GM23338 (cell line): ENCODE measurements around the gene FAR1. TPM values are rescaled to one million over a fixed set of nuclear protein-coding genes. Genes with fewer than 3 reads are reported as not detected.

ENCODE experiments used
- ATAC-seq: fragments of 200-7000 bp; cut with Tn5 transposase; 3 replicates; pipeline ENCODE4 v1.9.1; 2020
- DNase-seq: peaks from one replicate; pipeline ENCODE4 v3.0.0-alpha.2; 2015; ENCODE audit warnings: low spot score
- H2AFZ ChIP-seq: fragments of 200-600 bp; sonication (generic); 2 replicates; pipeline ENCODE4 v1.8.0; 2016; ENCODE audit warnings: antibody characterized with exemption, mild to moderate bottlenecking, moderate library complexity
- H3F3A ChIP-seq: fragments of 200-600 bp; sonication (generic); replicated peaks from 2 replicates; pipeline ENCODE4 v1.8.0; 2017; ENCODE audit warnings: antibody characterized with exemption, mixed run types, low read depth
- H3K27ac ChIP-seq: fragments of 200-600 bp; sonication (generic); 2 replicates; pipeline ENCODE4 v1.6.1; 2016; ENCODE audit warnings: low read depth
- H3K27me3 ChIP-seq: fragments of 200-600 bp; sonication (generic); 2 replicates; pipeline ENCODE4 v1.8.0; 2016; ENCODE audit warnings: mild to moderate bottlenecking, mixed run types, moderate library complexity; ENCODE audit not compliant: insufficient read depth
- H3K36me3 ChIP-seq: fragments of 200-600 bp; sonication (generic); 2 replicates; pipeline ENCODE4 v1.8.0; 2016; ENCODE audit warnings: mild to moderate bottlenecking; ENCODE audit not compliant: insufficient read depth
- H3K4me1 ChIP-seq: fragments of 200-600 bp; sonication (generic); 2 replicates; pipeline ENCODE4 v1.8.0; 2016; ENCODE audit warnings: mild to moderate bottlenecking, moderate library complexity; ENCODE audit not compliant: insufficient read depth
- H3K4me2 ChIP-seq: fragments of 200-600 bp; sonication (generic); 2 replicates; pipeline ENCODE4 v1.7.1; 2017; ENCODE audit warnings: mixed run types
- H3K4me3 ChIP-seq: fragments of 200-600 bp; sonication (generic); 2 replicates; pipeline ENCODE4 v1.6.1; 2016; ENCODE audit warnings: mixed run types
- H3K79me2 ChIP-seq: fragments of 200-600 bp; sonication (generic); replicated peaks from 2 replicates; pipeline ENCODE4 v1.8.0; 2017; ENCODE audit warnings: mild to moderate bottlenecking; ENCODE audit not compliant: insufficient read depth
- H3K9me2 ChIP-seq: fragments of 200-600 bp; sonication (generic); 2 replicates; pipeline ENCODE4 v1.8.0; 2017; ENCODE audit not compliant: insufficient read depth
- H4K20me1 ChIP-seq: fragments of 200-600 bp; sonication (generic); replicated peaks from 2 replicates; pipeline ENCODE4 v1.8.0; 2017; ENCODE audit warnings: mild to moderate bottlenecking; ENCODE audit not compliant: insufficient read depth
- H3K27ac Mint-ChIP-seq: 2 replicates; pipeline ENCODE4 v1.8.0; 2020; ENCODE audit warnings: inconsistent platforms, mild to moderate bottlenecking, moderate library complexity, mixed read lengths
- H3K27me3 Mint-ChIP-seq: 3 replicates; pipeline ENCODE4 v1.8.0; 2022; ENCODE audit warnings: low read depth, mild to moderate bottlenecking, moderate library complexity, mixed read lengths, inconsistent platforms; ENCODE audit not compliant: insufficient read depth, poor library complexity
- H3K36me3 Mint-ChIP-seq: 3 replicates; pipeline ENCODE4 v1.8.0; 2021; ENCODE audit warnings: low read depth, mild to moderate bottlenecking, inconsistent platforms, moderate library complexity, mixed read lengths
- H3K4me1 Mint-ChIP-seq: 3 replicates; pipeline ENCODE4 v1.8.0; 2020; ENCODE audit warnings: mild to moderate bottlenecking, inconsistent platforms, mixed read lengths
- H3K4me3 Mint-ChIP-seq: 3 replicates; pipeline ENCODE4 v1.8.0; 2021; ENCODE audit warnings: moderate library complexity, mild to moderate bottlenecking, inconsistent platforms, mixed read lengths
- H3K9me3 Mint-ChIP-seq: 3 replicates; pipeline ENCODE4 v1.8.0; 2020; ENCODE audit warnings: moderate library complexity, mild to moderate bottlenecking, inconsistent platforms, mixed read lengths
- CREB1 ChIP-seq: fragments of 250-450 bp; sonication (Bioruptor Pico); IDR thresholded peaks from 2 replicates; pipeline ENCODE4 v1.5.0; 2020; ENCODE audit warnings: low read depth, mild to moderate bottlenecking, moderate library complexity
- EZH2 ChIP-seq: fragments of 200-600 bp; sonication (generic); IDR thresholded peaks from one replicate; pipeline ENCODE4 v1.8.0; 2017; ENCODE audit warnings: antibody characterized with exemption, mild to moderate bottlenecking, low read depth; ENCODE audit not compliant: unreplicated experiment
- EZH2phosphoT487 ChIP-seq: fragments of 200-600 bp; sonication (generic); IDR thresholded peaks from one replicate; pipeline ENCODE4 v1.8.1; 2018; ENCODE audit warnings: antibody characterized with exemption; ENCODE audit not compliant: unreplicated experiment
- JUNB ChIP-seq: IDR thresholded peaks from one replicate; pipeline ENCODE4 v1.6.1; 2016; ENCODE audit warnings: antibody characterized with exemption; ENCODE audit not compliant: unreplicated experiment
- NANOG ChIP-seq: IDR thresholded peaks from 2 replicates; pipeline ENCODE4 v1.6.1; 2016; ENCODE audit warnings: antibody characterized with exemption, borderline replicate concordance
- POLR2AphosphoS5 ChIP-seq: IDR thresholded peaks from 2 replicates; pipeline ENCODE4 v1.6.1; 2016; ENCODE audit warnings: antibody characterized with exemption, low read depth
- STAT1 ChIP-seq: IDR thresholded peaks from one replicate; pipeline ENCODE4 v1.6.1; 2016; ENCODE audit warnings: antibody characterized with exemption; ENCODE audit not compliant: unreplicated experiment
- ZNF114 ChIP-seq: fragments of 250-450 bp; sonication (Bioruptor Pico); IDR thresholded peaks from 2 replicates; pipeline ENCODE4 v1.5.0; 2020; ENCODE audit warnings: mild to moderate bottlenecking, moderate library complexity
- ZNF331 ChIP-seq: fragments of 250-450 bp; sonication (Bioruptor Pico); IDR thresholded peaks from 2 replicates; pipeline ENCODE4 v1.5.0; 2020; ENCODE audit warnings: low read depth, mild to moderate bottlenecking, moderate library complexity
- polyA plus RNA-seq: library from polyadenylated mRNA; unstranded; fragments of >200 nt; fragmentation: Nextera tagmentation; extraction: Ambion mirVana; gene quantifications from 2 replicates; pipeline ENCODE4 v1.2.1, GENCODE V29; 2016
- total RNA-seq: library from RNA; depleted of rRNA; stranded (reverse); fragments of >200 nt; shearing (Covaris generic); gene quantifications from 2 replicates; pipeline ENCODE4 v1.2.3, GENCODE V29; 2014
- TF ChIP-seq, protein P1 (sequence below), 2 experiments: fragments of 200-600 bp in 1 of 2; sonication (generic) in 1 of 2; conservative IDR thresholded peaks; 2 replicates each; pipeline versions ENCODE4 v1.5.1 to v1.6.1; 2016 to 2017; ENCODE audit warnings: antibody characterized with exemption in 2 of 2, low read depth in 2 of 2, mild to moderate bottlenecking in 2 of 2, moderate library complexity in 1 of 2
- TF ChIP-seq, protein P2 (sequence below): IDR thresholded peaks from 2 replicates; pipeline ENCODE4 v1.6.1; 2016; ENCODE audit warnings: antibody characterized with exemption
- TF ChIP-seq, protein P3 (sequence below): fragments of 250-450 bp; sonication (Bioruptor Pico); IDR thresholded peaks from 2 replicates; pipeline ENCODE4 v1.5.0; 2020; ENCODE audit warnings: mild to moderate bottlenecking, moderate library complexity

Gene FAR1
- total and polyA plus RNA-seq, 2 experiments from 2014 or later = 27.3 to 79.5 TPM

DNA sequence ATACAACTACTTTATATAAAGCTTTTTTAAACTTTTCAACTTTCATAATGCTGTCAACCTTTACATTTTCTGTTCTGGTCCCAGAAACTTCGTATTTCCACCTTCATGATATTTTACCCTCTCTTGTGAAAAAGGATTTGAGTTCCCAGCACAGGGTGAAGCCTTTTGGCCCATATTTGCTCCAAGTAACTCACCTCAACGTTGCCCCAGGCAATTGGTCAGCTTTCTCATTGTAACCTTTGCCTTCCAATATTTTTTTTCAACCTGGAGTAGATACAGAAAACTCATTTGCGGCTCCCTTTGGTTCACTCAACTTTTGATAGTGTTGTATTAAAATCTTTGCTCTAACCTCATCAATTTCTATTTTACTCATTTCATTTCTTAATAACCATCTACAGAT lies 21.1 kb upstream of the FAR1 start (continued):
- TF ChIP-seq, protein P1, sequence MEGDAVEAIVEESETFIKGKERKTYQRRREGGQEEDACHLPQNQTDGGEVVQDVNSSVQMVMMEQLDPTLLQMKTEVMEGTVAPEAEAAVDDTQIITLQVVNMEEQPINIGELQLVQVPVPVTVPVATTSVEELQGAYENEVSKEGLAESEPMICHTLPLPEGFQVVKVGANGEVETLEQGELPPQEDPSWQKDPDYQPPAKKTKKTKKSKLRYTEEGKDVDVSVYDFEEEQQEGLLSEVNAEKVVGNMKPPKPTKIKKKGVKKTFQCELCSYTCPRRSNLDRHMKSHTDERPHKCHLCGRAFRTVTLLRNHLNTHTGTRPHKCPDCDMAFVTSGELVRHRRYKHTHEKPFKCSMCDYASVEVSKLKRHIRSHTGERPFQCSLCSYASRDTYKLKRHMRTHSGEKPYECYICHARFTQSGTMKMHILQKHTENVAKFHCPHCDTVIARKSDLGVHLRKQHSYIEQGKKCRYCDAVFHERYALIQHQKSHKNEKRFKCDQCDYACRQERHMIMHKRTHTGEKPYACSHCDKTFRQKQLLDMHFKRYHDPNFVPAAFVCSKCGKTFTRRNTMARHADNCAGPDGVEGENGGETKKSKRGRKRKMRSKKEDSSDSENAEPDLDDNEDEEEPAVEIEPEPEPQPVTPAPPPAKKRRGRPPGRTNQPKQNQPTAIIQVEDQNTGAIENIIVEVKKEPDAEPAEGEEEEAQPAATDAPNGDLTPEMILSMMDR (conservative IDR thresholded peaks at IDR 0.05; ENCODE audit: low read depth in 2 of 2) = no peak
- TF ChIP-seq CREB1 (CRISPR knock-in tag) = no peak
- TF ChIP-seq, protein P2, sequence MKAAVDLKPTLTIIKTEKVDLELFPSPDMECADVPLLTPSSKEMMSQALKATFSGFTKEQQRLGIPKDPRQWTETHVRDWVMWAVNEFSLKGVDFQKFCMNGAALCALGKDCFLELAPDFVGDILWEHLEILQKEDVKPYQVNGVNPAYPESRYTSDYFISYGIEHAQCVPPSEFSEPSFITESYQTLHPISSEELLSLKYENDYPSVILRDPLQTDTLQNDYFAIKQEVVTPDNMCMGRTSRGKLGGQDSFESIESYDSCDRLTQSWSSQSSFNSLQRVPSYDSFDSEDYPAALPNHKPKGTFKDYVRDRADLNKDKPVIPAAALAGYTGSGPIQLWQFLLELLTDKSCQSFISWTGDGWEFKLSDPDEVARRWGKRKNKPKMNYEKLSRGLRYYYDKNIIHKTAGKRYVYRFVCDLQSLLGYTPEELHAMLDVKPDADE = no peak
- TF ChIP-seq JUNB = no peak
- TF ChIP-seq ZNF114 (CRISPR knock-in tag) = no peak
- TF ChIP-seq STAT1 = no peak
- TF ChIP-seq EZH2phosphoT487 = no peak
- no peak for TF ChIP-seq ZNF331 (CRISPR knock-in tag)
- TF ChIP-seq NANOG = no peak
- no peak for TF ChIP-seq EZH2

DNA sequence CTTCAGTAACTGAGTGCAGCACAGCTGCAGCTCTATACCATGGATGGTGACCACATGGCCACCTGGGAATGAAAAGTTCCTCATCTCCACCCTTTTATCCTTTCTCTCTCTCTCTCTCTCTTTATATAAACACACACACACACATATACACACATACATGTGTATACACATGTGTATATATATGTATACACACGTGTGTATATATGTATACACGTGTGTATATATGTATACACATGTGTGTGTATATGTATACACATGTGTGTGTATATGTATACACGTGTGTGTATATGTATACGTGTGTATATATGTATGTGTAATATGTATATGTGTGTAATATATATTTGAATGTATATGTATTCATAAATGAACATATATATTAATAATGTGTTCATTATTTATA lies 18.8 kb upstream of the FAR1 start:
- Histone ChIP-seq H3F3A (no peaks in the 10 kb centered on the region), H3K9me2 (no peaks in the 10 kb centered on the region; the same call in 1 of the 2 replicates), H3K4me1 (no peaks in the 10 kb centered on the region), H3K27ac (no peak overlapping the region), H3K4me2 (no peak overlapping the region), H4K20me1 (no peaks in the 10 kb centered on the region), H3K4me3 (no peak overlapping the region), H2AFZ (no peak overlapping the region), H3K36me3 (no peaks in the 10 kb centered on the region), H3K79me2 (no peaks in the 10 kb centered on the region), H3K27me3 (no peaks in the 10 kb centered on the region)
- Mint-ChIP-seq H3K27me3 (peaks cover 2% of the 10 kb centered on the region), H3K4me1 (peaks cover 4% of the 10 kb centered on the region; the same call in 1 of the 3 replicates), H3K36me3 (no peaks in the 10 kb centered on the region), H3K9me3 (no peaks in the 10 kb centered on the region; the same call in 2 of the 3 replicates), H3K27ac (no peak overlapping the region), H3K4me3 (no peak overlapping the region)
- DNase-seq (no peak), ATAC-seq (no peak)
- TF ChIP-seq CREB1 (CRISPR knock-in tag) = no peak
- TF ChIP-seq, protein P1 (conservative IDR thresholded peaks at IDR 0.05; ENCODE audit: low read depth in 2 of 2) = no peak
- no peak for TF ChIP-seq ZNF331 (CRISPR knock-in tag)
- TF ChIP-seq POLR2AphosphoS5 = no peak
- TF ChIP-seq, protein P3, sequence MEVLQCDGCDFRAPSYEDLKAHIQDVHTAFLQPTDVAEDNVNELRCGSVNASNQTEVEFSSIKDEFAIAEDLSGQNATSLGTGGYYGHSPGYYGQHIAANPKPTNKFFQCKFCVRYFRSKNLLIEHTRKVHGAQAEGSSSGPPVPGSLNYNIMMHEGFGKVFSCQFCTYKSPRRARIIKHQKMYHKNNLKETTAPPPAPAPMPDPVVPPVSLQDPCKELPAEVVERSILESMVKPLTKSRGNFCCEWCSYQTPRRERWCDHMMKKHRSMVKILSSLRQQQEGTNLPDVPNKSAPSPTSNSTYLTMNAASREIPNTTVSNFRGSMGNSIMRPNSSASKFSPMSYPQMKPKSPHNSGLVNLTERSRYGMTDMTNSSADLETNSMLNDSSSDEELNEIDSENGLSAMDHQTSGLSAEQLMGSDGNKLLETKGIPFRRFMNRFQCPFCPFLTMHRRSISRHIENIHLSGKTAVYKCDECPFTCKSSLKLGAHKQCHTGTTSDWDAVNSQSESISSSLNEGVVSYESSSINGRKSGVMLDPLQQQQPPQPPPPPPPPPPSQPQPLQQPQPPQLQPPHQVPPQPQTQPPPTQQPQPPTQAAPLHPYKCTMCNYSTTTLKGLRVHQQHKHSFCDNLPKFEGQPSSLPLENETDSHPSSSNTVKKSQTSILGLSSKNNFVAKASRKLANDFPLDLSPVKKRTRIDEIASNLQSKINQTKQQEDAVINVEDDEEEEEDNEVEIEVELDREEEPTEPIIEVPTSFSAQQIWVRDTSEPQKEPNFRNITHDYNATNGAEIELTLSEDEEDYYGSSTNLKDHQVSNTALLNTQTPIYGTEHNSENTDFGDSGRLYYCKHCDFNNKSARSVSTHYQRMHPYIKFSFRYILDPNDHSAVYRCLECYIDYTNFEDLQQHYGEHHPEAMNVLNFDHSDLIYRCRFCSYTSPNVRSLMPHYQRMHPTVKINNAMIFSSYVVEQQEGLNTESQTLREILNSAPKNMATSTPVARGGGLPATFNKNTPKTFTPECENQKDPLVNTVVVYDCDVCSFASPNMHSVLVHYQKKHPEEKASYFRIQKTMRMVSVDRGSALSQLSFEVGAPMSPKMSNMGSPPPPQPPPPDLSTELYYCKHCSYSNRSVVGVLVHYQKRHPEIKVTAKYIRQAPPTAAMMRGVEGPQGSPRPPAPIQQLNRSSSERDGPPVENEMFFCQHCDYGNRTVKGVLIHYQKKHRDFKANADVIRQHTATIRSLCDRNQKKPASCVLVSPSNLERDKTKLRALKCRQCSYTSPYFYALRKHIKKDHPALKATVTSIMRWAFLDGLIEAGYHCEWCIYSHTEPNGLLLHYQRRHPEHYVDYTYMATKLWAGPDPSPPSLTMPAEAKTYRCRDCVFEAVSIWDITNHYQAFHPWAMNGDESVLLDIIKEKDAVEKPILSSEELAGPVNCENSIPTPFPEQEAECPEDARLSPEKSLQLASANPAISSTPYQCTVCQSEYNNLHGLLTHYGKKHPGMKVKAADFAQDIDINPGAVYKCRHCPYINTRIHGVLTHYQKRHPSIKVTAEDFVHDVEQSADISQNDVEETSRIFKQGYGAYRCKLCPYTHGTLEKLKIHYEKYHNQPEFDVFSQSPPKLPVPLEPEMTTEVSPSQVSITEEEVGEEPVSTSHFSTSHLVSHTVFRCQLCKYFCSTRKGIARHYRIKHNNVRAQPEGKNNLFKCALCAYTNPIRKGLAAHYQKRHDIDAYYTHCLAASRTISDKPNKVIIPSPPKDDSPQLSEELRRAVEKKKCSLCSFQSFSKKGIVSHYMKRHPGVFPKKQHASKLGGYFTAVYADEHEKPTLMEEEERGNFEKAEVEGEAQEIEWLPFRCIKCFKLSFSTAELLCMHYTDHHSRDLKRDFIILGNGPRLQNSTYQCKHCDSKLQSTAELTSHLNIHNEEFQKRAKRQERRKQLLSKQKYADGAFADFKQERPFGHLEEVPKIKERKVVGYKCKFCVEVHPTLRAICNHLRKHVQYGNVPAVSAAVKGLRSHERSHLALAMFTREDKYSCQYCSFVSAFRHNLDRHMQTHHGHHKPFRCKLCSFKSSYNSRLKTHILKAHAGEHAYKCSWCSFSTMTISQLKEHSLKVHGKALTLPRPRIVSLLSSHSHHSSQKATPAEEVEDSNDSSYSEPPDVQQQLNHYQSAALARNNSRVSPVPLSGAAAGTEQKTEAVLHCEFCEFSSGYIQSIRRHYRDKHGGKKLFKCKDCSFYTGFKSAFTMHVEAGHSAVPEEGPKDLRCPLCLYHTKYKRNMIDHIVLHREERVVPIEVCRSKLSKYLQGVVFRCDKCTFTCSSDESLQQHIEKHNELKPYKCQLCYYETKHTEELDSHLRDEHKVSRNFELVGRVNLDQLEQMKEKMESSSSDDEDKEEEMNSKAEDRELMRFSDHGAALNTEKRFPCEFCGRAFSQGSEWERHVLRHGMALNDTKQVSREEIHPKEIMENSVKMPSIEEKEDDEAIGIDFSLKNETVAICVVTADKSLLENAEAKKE (CRISPR knock-in tag) = no peak
- TF ChIP-seq NANOG = no peak
